ENCODE measurements around the gene GRM3. TPM values are rescaled to one million over a fixed set of nuclear protein-coding genes. Genes with fewer than 3 reads are reported as not detected.

The GRM3 gene
- total and polyA plus RNA-seq, 2 of the 4 experiments (the other 2 are of a cell fraction), result not detected

GRCh38 chr7:86644282-86645224, 844 bp downstream of the GRM3 start:
- no peak overlapping the region for H4K8ac ChIP-seq (ENCODE audit: low read depth in 2 of 2, low read length in 2 of 2)
- H2BK120ac ChIP-seq (ENCODE audit: low read depth, low read length), result no peak overlapping the region
- peaks cover 4% of the 10 kb centered on the region for H3K9me3 ChIP-seq (ENCODE audit: control insufficient read depth, insufficient read depth, low read length)
- no peaks in the 10 kb centered on the region for H3K9me1 ChIP-seq (ENCODE audit: insufficient read depth, low read length)
- dilution Hi-C loops (cut with HindIII; ENCODE audit: low sequenced_read_pairs, unreplicated experiment), result no loop called here
- no peak overlapping the region for H2AK5ac ChIP-seq (ENCODE audit: low read depth, low read length)
- no peaks in the 10 kb centered on the region for H3K4me1 ChIP-seq (ENCODE audit: control insufficient read depth, insufficient read depth, low read length)
- no peak overlapping the region for H2BK20ac ChIP-seq (ENCODE audit: low read depth, low read length)
- no TSS peak for BruUV-seq (replicated peaks)
- intact Hi-C loops (cut with micrococcal nuclease), result no loop called here
- no peak overlapping the region for H3K27ac ChIP-seq (ENCODE audit: insufficient read depth, low read length)
- H4K20me1 ChIP-seq (ENCODE audit: insufficient read depth, low read length), result no peaks in the 10 kb centered on the region
- 3% methylated on average over 18 of the region's 42 CpGs; no CpG with 5 or more reads in 1 of the 2 experiments for WGBS, 2 experiments (ENCODE audit: extremely low coverage in 2 of 2, insufficient read length in 1 of 2)
- in situ Hi-C loops (cut with MboI; ENCODE audit: low sequenced_read_pairs), result no loop called here
- no peak overlapping the region for H3K4me3 ChIP-seq (ENCODE audit: insufficient read depth, low read depth, low read length)
- no peak overlapping the region for H3K18ac ChIP-seq (ENCODE audit: low read depth, low read length)
- no peaks in the 10 kb centered on the region for H3K36me3 ChIP-seq (ENCODE audit: control insufficient read depth, insufficient read depth, low read length)
- H3K4ac ChIP-seq (ENCODE audit: low read depth, low read length), result no peak overlapping the region
- no peaks in the 10 kb centered on the region for H3K79me1 ChIP-seq (ENCODE audit: low read depth in 1 of 2, low read length in 2 of 2)
- no peak for DNase-seq
- no peak overlapping the region for H2BK5ac ChIP-seq (ENCODE audit: low read depth, low read length, poor library complexity, severe bottlenecking)
- no peak overlapping the region for H4K91ac ChIP-seq (ENCODE audit: insufficient read depth, low read depth, low read length)
- POLR2A ChIA-PET (ENCODE audit: unreplicated experiment), result no interaction called here
- no peak overlapping the region for H2BK15ac ChIP-seq (ENCODE audit: low read depth, low read length)
- H3K56ac ChIP-seq (ENCODE audit: extremely low read depth, insufficient read depth, low read length), result no peak overlapping the region
- no peak for ATAC-seq (ENCODE audit: low read depth)
- no peak overlapping the region for H4K5ac ChIP-seq (ENCODE audit: low read depth, low read length)
- no peak overlapping the region for H3K9ac ChIP-seq (ENCODE audit: low read depth, low read length)
- CTCF ChIA-PET, result no interaction called here
- H3K14ac ChIP-seq (replicated peaks; ENCODE audit: low read depth, low read length), result no peak overlapping the region
- no peak overlapping the region for H3K4me2 ChIP-seq (ENCODE audit: low read depth, low read length)
- no peaks in the 10 kb centered on the region for H3K27me3 ChIP-seq (ENCODE audit: control insufficient read depth, insufficient read depth, low read length)
- H2AK9ac ChIP-seq (replicated peaks; ENCODE audit: low read depth, low read length, poor library complexity), result no peak overlapping the region
- H2AFZ ChIP-seq (replicated peaks; ENCODE audit: low read length, poor library complexity), result no peak overlapping the region
- no peak overlapping the region for H3K23ac ChIP-seq (ENCODE audit: low read depth, low read length)
- TF ChIP-seq MAFK (IDR thresholded peaks at IDR 0.05; ENCODE audit: low read depth, low read length) (no peak), MXI1 (IDR thresholded peaks at IDR 0.05; ENCODE audit: borderline replicate concordance, low read depth, low read length) (no peak), CHD1 (IDR thresholded peaks at IDR 0.05; ENCODE audit: low read depth, low read length) (no peak), RAD21 (IDR thresholded peaks at IDR 0.05; ENCODE audit: low read length) (no peak), SMC3 (IDR thresholded peaks at IDR 0.05; ENCODE audit: low read depth, low read length) (no peak), USF2 (IDR thresholded peaks at IDR 0.05; ENCODE audit: low read depth, low read length) (no peak), ELK1 (IDR thresholded peaks at IDR 0.05; ENCODE audit: borderline replicate concordance, low read depth, low read length) (no peak), POLR2A (IDR thresholded peaks at IDR 0.05; ENCODE audit: low read depth, low read length) (no peak), CEBPB (IDR thresholded peaks at IDR 0.05; ENCODE audit: low read depth, low read length) (no peak), CTCF (conservative IDR thresholded peaks at IDR 0.05; ENCODE audit: low read depth, low read length) (no peak), FOS (IDR thresholded peaks at IDR 0.05; ENCODE audit: low read depth, low read length) (no peak), BHLHE40 (IDR thresholded peaks at IDR 0.05; ENCODE audit: low read depth, low read length) (no peak), RFX5 (IDR thresholded peaks at IDR 0.05; ENCODE audit: low read depth, low read length) (no peak), RCOR1 (IDR thresholded peaks at IDR 0.05; ENCODE audit: insufficient replicate concordance, low read length) (no peak), MAZ (IDR thresholded peaks at IDR 0.05; ENCODE audit: borderline replicate concordance, low read depth, low read length) (no peak)
